Neural progenitor cell (in vitro differentiated cells): ENCODE data around the gene PPP1CA. TPM values are rescaled to one million over a fixed set of nuclear protein-coding genes. Genes with fewer than 3 reads are reported as not detected.

Source experiments
- DNase-seq: peaks from one replicate; pipeline ENCODE4 v3.0.0-alpha.2; 2016; ENCODE audit warnings: low spot score
- H2AFZ ChIP-seq: fragments of 200-600 bp; sonication (generic); replicated peaks from 2 replicates; pipeline ENCODE4 v1.6.1; 2016; ENCODE audit warnings: antibody characterized with exemption
- H3F3A ChIP-seq: fragments of 200-600 bp; sonication (generic); 2 replicates; pipeline ENCODE4 v1.6.1; 2016; ENCODE audit warnings: antibody characterized with exemption, low read depth
- H3K27ac ChIP-seq: fragments of 200-600 bp; sonication (generic); 2 replicates; pipeline ENCODE4 v1.5.1; 2016; ENCODE audit warnings: mild to moderate bottlenecking
- H3K27me3 ChIP-seq: fragments of 200-600 bp; sonication (generic); 2 replicates; pipeline ENCODE4 v1.6.1; 2016; ENCODE audit warnings: mild to moderate bottlenecking, moderate library complexity
- H3K36me3 ChIP-seq: fragments of 200-600 bp; sonication (generic); 2 replicates; pipeline ENCODE4 v1.5.1; 2016
- H3K4me1 ChIP-seq: fragments of 200-600 bp; sonication (generic); 2 replicates; pipeline ENCODE4 v1.6.1; 2016; ENCODE audit warnings: mixed run types
- H3K4me2 ChIP-seq: fragments of 200-600 bp; sonication (generic); 2 replicates; pipeline ENCODE4 v1.6.1; 2016
- H3K4me3 ChIP-seq: fragments of 200-600 bp; sonication (generic); 2 replicates; pipeline ENCODE4 v1.5.1; 2016
- H3K79me2 ChIP-seq: fragments of 200-600 bp; sonication (generic); 2 replicates; pipeline ENCODE4 v1.6.1; 2016; ENCODE audit warnings: low read depth
- H3K9ac ChIP-seq: fragments of 200-600 bp; sonication (generic); 2 replicates; pipeline ENCODE4 v1.6.1; 2016
- H3K9me3 ChIP-seq: fragments of 200-600 bp; sonication (generic); 2 replicates; pipeline ENCODE4 v1.5.1; 2016; ENCODE audit warnings: low read depth
- H4K20me1 ChIP-seq: fragments of 200-600 bp; sonication (generic); 2 replicates; pipeline ENCODE4 v1.6.1; 2016; ENCODE audit warnings: low read depth
- H3K27ac Mint-ChIP-seq: 3 replicates; pipeline ENCODE4 v1.8.0; 2021; ENCODE audit warnings: mixed read lengths
- H3K27me3 Mint-ChIP-seq: 2 replicates; pipeline ENCODE4 v1.8.0; 2022; ENCODE audit warnings: low read depth, mild to moderate bottlenecking, inconsistent platforms, moderate library complexity, mixed read lengths; ENCODE audit not compliant: insufficient read depth
- H3K36me3 Mint-ChIP-seq: 3 replicates; pipeline ENCODE4 v1.8.0; 2021; ENCODE audit warnings: mixed read lengths
- H3K4me1 Mint-ChIP-seq: 3 replicates; pipeline ENCODE4 v1.8.0; 2021; ENCODE audit warnings: mixed read lengths
- H3K4me3 Mint-ChIP-seq: 3 replicates; pipeline ENCODE4 v1.8.0; 2021; ENCODE audit warnings: mild to moderate bottlenecking, moderate library complexity, mixed read lengths
- H3K9me3 Mint-ChIP-seq: 3 replicates; pipeline ENCODE4 v1.8.0; 2020; ENCODE audit warnings: mixed read lengths
- EZH2 ChIP-seq: fragments of 200-600 bp; sonication (generic); IDR thresholded peaks from 2 replicates; pipeline ENCODE4 v1.6.1; 2017; ENCODE audit warnings: antibody characterized with exemption, mild to moderate bottlenecking, moderate library complexity
- EZH2phosphoT487 ChIP-seq: fragments of 200-600 bp; sonication (generic); IDR thresholded peaks from 2 replicates; pipeline ENCODE4 v1.6.1; 2017; ENCODE audit warnings: antibody characterized with exemption
- total RNA-seq: library from RNA; depleted of rRNA; stranded (reverse); fragments of >200 nt; gene quantifications from 2 replicates; pipeline ENCODE4 v1.2.3, GENCODE V29; 2015; ENCODE audit warnings: low replicate concordance
- TF ChIP-seq, protein P1 (sequence below): fragments of 200-600 bp; sonication (generic); IDR thresholded peaks from 2 replicates; pipeline ENCODE4 v1.5.1; 2017; ENCODE audit warnings: antibody characterized with exemption, mild to moderate bottlenecking

Gene PPP1CA
- total RNA-seq, 1 donor from 2014 or later: 102 TPM

DNA sequence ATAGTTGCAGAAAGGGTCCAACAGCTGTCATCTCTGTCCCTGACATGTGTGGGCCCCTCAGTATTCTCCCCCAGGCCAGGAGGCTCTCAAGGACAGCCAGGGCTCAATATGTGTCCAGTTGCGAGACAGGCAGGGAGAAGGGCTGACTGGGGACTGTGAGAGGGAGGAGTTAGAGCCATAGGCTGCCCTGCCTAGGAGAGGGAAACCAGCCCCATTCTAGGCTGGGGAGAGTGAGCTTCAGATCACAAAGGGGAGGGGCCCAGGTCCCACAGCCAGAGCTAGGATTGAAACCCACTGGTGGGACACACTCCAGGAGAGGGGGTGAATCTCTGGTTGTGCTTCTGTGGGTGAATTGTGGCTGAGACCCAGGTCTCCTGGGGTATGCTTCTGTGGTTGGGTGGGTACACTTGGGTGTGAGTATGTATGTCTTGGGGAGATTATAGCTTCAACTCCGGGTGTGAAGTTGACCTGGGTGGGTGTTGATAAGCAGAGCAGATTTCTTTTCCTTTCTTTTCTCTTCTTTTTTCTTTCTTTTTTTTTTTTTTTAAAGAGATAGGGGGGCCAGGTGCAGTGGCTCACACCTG lies 11.7 kb upstream of the PPP1CA start:
- peaks cover 30% of the 10 kb centered on the region for H3K27me3 Mint-ChIP-seq
- H2AFZ ChIP-seq: no peak overlapping the region
- TF ChIP-seq EZH2: no peak
- TF ChIP-seq, protein P1, sequence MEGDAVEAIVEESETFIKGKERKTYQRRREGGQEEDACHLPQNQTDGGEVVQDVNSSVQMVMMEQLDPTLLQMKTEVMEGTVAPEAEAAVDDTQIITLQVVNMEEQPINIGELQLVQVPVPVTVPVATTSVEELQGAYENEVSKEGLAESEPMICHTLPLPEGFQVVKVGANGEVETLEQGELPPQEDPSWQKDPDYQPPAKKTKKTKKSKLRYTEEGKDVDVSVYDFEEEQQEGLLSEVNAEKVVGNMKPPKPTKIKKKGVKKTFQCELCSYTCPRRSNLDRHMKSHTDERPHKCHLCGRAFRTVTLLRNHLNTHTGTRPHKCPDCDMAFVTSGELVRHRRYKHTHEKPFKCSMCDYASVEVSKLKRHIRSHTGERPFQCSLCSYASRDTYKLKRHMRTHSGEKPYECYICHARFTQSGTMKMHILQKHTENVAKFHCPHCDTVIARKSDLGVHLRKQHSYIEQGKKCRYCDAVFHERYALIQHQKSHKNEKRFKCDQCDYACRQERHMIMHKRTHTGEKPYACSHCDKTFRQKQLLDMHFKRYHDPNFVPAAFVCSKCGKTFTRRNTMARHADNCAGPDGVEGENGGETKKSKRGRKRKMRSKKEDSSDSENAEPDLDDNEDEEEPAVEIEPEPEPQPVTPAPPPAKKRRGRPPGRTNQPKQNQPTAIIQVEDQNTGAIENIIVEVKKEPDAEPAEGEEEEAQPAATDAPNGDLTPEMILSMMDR: no peak
- TF ChIP-seq EZH2phosphoT487: no peak

DNA sequence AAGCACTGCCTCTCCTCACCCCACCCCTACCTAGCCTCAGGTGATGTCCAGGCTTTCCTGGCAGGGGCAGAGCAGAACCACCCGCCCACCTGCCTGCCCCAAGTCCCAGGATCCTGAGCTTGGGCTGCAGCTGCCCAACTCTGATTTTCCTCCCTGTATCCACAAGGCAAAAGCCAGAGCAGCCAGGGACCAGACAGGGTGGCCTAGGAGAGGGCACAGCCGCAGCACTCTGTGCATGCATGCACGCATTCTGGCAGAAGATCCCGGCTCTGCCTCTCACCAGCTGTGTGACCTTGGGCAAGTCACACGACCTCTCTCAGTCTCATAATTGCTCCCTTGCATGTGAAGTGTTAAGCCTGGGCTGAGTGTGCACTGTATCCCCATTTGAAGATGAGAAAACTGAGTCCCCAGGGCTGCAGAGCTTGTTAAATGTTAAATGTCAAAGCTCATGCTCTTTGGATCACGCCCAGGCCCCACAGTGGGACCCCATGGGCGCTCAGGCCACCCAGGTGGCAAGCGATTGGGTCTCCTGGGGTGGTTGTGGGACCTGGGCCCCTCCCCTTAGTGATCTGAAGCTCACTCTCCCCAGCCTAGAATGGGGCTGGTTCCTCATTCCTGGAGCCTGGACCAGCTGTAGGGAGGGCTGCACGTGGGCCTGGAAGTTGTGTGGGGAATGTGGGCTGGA lies 11.0 kb upstream of the PPP1CA start:
- H3F3A ChIP-seq: peaks cover 22% of the 10 kb centered on the region
- Mint-ChIP-seq H3K4me3 (peak overlapping the region; percentile 33), H3K27ac (no peak overlapping the region), H3K9me3 (no peaks in the 10 kb centered on the region), H3K27me3 (peaks cover 26% of the 10 kb centered on the region), H3K36me3 (no peaks in the 10 kb centered on the region), H3K4me1 (peaks cover 23% of the 10 kb centered on the region)
- no peak for DNase-seq
- H3K4me3 ChIP-seq: no peak overlapping the region
- no peaks in the 10 kb centered on the region for H3K79me2 ChIP-seq
- no peak overlapping the region for H3K27ac ChIP-seq
- H2AFZ ChIP-seq: no peak overlapping the region
- H3K27me3 ChIP-seq: peaks cover 28% of the 10 kb centered on the region
- TF ChIP-seq, protein P1: no peak
- H3K4me1 ChIP-seq: peaks cover 22% of the 10 kb centered on the region
- no peak overlapping the region for H3K4me2 ChIP-seq
- H3K36me3 ChIP-seq: no peaks in the 10 kb centered on the region
- H3K9ac ChIP-seq: no peak overlapping the region
- no peaks in the 10 kb centered on the region for H3K9me3 ChIP-seq
- no peaks in the 10 kb centered on the region for H4K20me1 ChIP-seq

More for the DNA sequence above, 11.7 kb upstream of the PPP1CA start:
- Histone ChIP-seq H4K20me1 (no peaks in the 10 kb centered on the region), H3K36me3 (no peaks in the 10 kb centered on the region), H3K9me3 (no peaks in the 10 kb centered on the region), H3K27me3 (peaks cover 35% of the 10 kb centered on the region), H3K27ac (no peak overlapping the region), H3F3A (peaks cover 22% of the 10 kb centered on the region), H3K4me1 (peaks cover 22% of the 10 kb centered on the region), H3K79me2 (no peaks in the 10 kb centered on the region), H3K4me2 (no peak overlapping the region), H3K9ac (no peak overlapping the region), H3K4me3 (no peak overlapping the region)
- H3K4me3 Mint-ChIP-seq: peak overlapping the region; percentile 2
- DNase-seq: no peak
- H3K36me3 Mint-ChIP-seq: no peaks in the 10 kb centered on the region
- H3K9me3 Mint-ChIP-seq: no peaks in the 10 kb centered on the region
- H3K4me1 Mint-ChIP-seq: peaks cover 23% of the 10 kb centered on the region
- H3K27ac Mint-ChIP-seq: no peak overlapping the region

DNA sequence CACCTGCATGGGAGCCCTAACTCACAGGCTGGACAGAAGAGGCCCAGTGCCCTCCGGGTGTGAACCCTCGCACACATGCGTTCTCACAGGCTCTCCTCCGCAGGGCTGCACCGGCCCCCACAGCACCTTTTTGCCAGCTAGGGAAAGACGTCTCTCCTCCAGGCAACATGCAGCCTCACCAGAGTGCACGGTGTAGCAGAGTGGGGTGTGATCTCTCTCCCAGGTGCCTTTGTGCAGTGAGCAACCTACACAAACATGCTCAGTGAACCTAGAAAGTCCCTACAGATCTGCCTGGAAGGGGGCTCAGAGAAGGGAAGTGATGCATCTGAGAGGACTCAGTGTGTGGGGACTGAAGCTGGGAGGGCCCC lies 10.1 kb upstream of the PPP1CA start:
- H3F3A ChIP-seq: peaks cover 22% of the 10 kb centered on the region
- H3K27ac ChIP-seq: no peak overlapping the region
- H3K27me3 ChIP-seq: peaks cover 28% of the 10 kb centered on the region
- H2AFZ ChIP-seq: no peak overlapping the region
- no peaks in the 10 kb centered on the region for H3K36me3 ChIP-seq
- H3K4me3 Mint-ChIP-seq: peak overlapping the region; percentile 13
- H3K4me3 ChIP-seq: no peak overlapping the region
- no peak overlapping the region for H3K9ac ChIP-seq
- no peak overlapping the region for H3K27ac Mint-ChIP-seq
- no peaks in the 10 kb centered on the region for H3K36me3 Mint-ChIP-seq
- H3K4me2 ChIP-seq: peak overlapping the region; percentile 42
- H3K4me1 Mint-ChIP-seq: peaks cover 29% of the 10 kb centered on the region
- H3K9me3 Mint-ChIP-seq: no peaks in the 10 kb centered on the region
- H3K79me2 ChIP-seq: no peaks in the 10 kb centered on the region
- no peaks in the 10 kb centered on the region for H4K20me1 ChIP-seq
- no peaks in the 10 kb centered on the region for H3K9me3 ChIP-seq
- peaks cover 23% of the 10 kb centered on the region for H3K27me3 Mint-ChIP-seq
- peaks cover 22% of the 10 kb centered on the region for H3K4me1 ChIP-seq
- no peak for DNase-seq
- TF ChIP-seq EZH2: no peak
- no peak for TF ChIP-seq EZH2phosphoT487
